HepG2 (cell line): ENCODE data around the gene BPIFA2. TPM values are rescaled to one million over a fixed set of nuclear protein-coding genes. Genes with fewer than 3 reads are reported as not detected.

ENCODE experiments used
- HIVEP1 ChIP-seq: sonication (generic); formaldehyde crosslinking; IDR thresholded peaks from 2 replicates; pipeline ENCODE4 v1.4.0; 2020; ENCODE audit warnings: mild to moderate bottlenecking, missing genetic modification reagents
- ISX ChIP-seq: sonication (generic); formaldehyde crosslinking; conservative IDR thresholded peaks from 2 replicates; pipeline ENCODE4 v1.5.0; 2020; ENCODE audit warnings: missing genetic modification reagents
- NFKBIZ ChIP-seq: IDR thresholded peaks from 2 replicates; pipeline ENCODE4 v1.6.1; 2018; ENCODE audit warnings: missing genetic modification reagents, missing compliant biosample characterization
- NPAS2 ChIP-seq: sonication (generic); formaldehyde crosslinking; IDR thresholded peaks from 2 replicates; pipeline ENCODE4 v1.8.0; 2022; ENCODE audit warnings: mild to moderate bottlenecking, missing genetic modification reagents, borderline replicate concordance
- TCF7L2 ChIP-seq: IDR thresholded peaks from 2 replicates; pipeline ENCODE4 v1.6.1; 2011; ENCODE audit warnings: mild to moderate bottlenecking, low read depth, low read length, moderate library complexity
- ZNF207 ChIP-seq: fragments of 450-650 bp; IDR thresholded peaks from 2 replicates; pipeline ENCODE4 v1.6.1; 2016; ENCODE audit warnings: antibody characterized with exemption, borderline replicate concordance
- ZNF615 ChIP-seq: sonication (generic); formaldehyde crosslinking; IDR thresholded peaks from 2 replicates; pipeline ENCODE4 v1.5.0; 2020; ENCODE audit warnings: mild to moderate bottlenecking, missing genetic modification reagents, borderline replicate concordance
- ZNF784 ChIP-seq: sonication (generic); formaldehyde crosslinking; IDR thresholded peaks from 2 replicates; pipeline ENCODE4 v1.5.1; 2020; ENCODE audit warnings: missing genetic modification reagents, mild to moderate bottlenecking, borderline replicate concordance
- ZSCAN29 ChIP-seq: sonication (generic); formaldehyde crosslinking; conservative IDR thresholded peaks from 2 replicates; pipeline ENCODE4 v1.4.0; 2020; ENCODE audit warnings: mild to moderate bottlenecking, missing genetic modification reagents
- ZSCAN9 ChIP-seq: IDR thresholded peaks from 2 replicates; pipeline ENCODE4 v1.6.1; 2016; ENCODE audit warnings: borderline replicate concordance
- polyA plus RNA-seq, 8 experiments: library from polyadenylated mRNA; depleted of rRNA in 3 of 8; stranded (reverse) in 7 of 8; unstranded in 1 of 8; fragments of >200 nt; fragmentation: Illumina TruSeq in 4 of 8; extraction: Trizol in 4 of 8; gene quantifications; 2 replicates each; pipeline versions ENCODE4 v1.2.1 to v1.2.3, GENCODE V29; 2011 to 2016; ENCODE audit warnings: low read depth in 4 of 8, missing spikeins in 1 of 8, mixed read lengths in 1 of 8; ENCODE audit not compliant: insufficient read depth in 1 of 8
- total RNA-seq, 5 experiments: library from RNA; depleted of rRNA; stranded (reverse); fragments of >200 nt; fragmentation: Illumina TruSeq; extraction: Trizol; gene quantifications; 2 replicates each; pipeline ENCODE4 v1.2.3, GENCODE V29; 2016; ENCODE audit warnings: low read depth in 1 of 5
- TF ChIP-seq, protein P1 (sequence below), 2 experiments: fragments of 450-650 bp in 1 of 2; sonication (generic) in 1 of 2; formaldehyde crosslinking in 1 of 2; IDR thresholded peaks; 2 replicates each; pipeline versions ENCODE4 v1.6.1 to v1.8.0; 2016 to 2022; ENCODE audit warnings: antibody characterized with exemption in 1 of 2, mild to moderate bottlenecking in 1 of 2, missing genetic modification reagents in 1 of 2
- TF ChIP-seq, protein P2 (sequence below): sonication (generic); formaldehyde crosslinking; IDR thresholded peaks from 2 replicates; pipeline ENCODE4 v1.4.0; 2020; ENCODE audit warnings: missing genetic modification reagents
- TF ChIP-seq, protein P3 (sequence below): sonication (generic); formaldehyde crosslinking; conservative IDR thresholded peaks from 2 replicates; pipeline ENCODE4 v1.4.0; 2020; ENCODE audit warnings: missing genetic modification reagents
- TF ChIP-seq, protein P4 (sequence below): sonication (generic); formaldehyde crosslinking; IDR thresholded peaks from 2 replicates; pipeline ENCODE4 v1.5.0; 2020; ENCODE audit warnings: missing genetic modification reagents

BPIFA2 gene
- total and polyA plus RNA-seq, 2 of the 13 experiments (the other 11 are each of a cell fraction or from before 2014, with no cell fraction given): not detected

- TF ChIP-seq NFKBIZ (CRISPR knock-in tag) (peak; percentile 98), ZNF784 (CRISPR knock-in tag) (peak; percentile 74; the same call in 1 of the 2 replicates), ZNF207 (no peak), NPAS2 (CRISPR knock-in tag) (no peak), ISX (peak; percentile 96), ZSCAN29 (CRISPR knock-in tag) (no peak), HIVEP1 (CRISPR knock-in tag) (0 out of 2 replicates have a peak, but pooled peaks have one; percentile 38), TCF7L2 (no peak), ZNF615 (peak; percentile 94), ZSCAN9 (CRISPR knock-in tag) (peak; percentile 100)
- TF ChIP-seq, protein P1, sequence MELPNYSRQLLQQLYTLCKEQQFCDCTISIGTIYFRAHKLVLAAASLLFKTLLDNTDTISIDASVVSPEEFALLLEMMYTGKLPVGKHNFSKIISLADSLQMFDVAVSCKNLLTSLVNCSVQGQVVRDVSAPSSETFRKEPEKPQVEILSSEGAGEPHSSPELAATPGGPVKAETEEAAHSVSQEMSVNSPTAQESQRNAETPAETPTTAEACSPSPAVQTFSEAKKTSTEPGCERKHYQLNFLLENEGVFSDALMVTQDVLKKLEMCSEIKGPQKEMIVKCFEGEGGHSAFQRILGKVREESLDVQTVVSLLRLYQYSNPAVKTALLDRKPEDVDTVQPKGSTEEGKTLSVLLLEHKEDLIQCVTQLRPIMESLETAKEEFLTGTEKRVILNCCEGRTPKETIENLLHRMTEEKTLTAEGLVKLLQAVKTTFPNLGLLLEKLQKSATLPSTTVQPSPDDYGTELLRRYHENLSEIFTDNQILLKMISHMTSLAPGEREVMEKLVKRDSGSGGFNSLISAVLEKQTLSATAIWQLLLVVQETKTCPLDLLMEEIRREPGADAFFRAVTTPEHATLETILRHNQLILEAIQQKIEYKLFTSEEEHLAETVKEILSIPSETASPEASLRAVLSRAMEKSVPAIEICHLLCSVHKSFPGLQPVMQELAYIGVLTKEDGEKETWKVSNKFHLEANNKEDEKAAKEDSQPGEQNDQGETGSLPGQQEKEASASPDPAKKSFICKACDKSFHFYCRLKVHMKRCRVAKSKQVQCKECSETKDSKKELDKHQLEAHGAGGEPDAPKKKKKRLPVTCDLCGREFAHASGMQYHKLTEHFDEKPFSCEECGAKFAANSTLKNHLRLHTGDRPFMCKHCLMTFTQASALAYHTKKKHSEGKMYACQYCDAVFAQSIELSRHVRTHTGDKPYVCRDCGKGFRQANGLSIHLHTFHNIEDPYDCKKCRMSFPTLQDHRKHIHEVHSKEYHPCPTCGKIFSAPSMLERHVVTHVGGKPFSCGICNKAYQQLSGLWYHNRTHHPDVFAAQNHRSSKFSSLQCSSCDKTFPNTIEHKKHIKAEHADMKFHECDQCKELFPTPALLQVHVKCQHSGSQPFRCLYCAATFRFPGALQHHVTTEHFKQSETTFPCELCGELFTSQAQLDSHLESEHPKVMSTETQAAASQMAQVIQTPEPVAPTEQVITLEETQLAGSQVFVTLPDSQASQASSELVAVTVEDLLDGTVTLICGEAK (IDR thresholded peaks at IDR 0.05): no peak
- TF ChIP-seq, protein P1 (CRISPR knock-in tag; IDR thresholded peaks at IDR 0.05): peak; percentile 80; the same call in 1 of the 2 replicates
- TF ChIP-seq, protein P2, sequence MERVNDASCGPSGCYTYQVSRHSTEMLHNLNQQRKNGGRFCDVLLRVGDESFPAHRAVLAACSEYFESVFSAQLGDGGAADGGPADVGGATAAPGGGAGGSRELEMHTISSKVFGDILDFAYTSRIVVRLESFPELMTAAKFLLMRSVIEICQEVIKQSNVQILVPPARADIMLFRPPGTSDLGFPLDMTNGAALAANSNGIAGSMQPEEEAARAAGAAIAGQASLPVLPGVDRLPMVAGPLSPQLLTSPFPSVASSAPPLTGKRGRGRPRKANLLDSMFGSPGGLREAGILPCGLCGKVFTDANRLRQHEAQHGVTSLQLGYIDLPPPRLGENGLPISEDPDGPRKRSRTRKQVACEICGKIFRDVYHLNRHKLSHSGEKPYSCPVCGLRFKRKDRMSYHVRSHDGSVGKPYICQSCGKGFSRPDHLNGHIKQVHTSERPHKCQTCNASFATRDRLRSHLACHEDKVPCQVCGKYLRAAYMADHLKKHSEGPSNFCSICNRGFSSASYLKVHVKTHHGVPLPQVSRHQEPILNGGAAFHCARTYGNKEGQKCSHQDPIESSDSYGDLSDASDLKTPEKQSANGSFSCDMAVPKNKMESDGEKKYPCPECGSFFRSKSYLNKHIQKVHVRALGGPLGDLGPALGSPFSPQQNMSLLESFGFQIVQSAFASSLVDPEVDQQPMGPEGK (CRISPR knock-in tag): peak; percentile 87
- TF ChIP-seq, protein P3, sequence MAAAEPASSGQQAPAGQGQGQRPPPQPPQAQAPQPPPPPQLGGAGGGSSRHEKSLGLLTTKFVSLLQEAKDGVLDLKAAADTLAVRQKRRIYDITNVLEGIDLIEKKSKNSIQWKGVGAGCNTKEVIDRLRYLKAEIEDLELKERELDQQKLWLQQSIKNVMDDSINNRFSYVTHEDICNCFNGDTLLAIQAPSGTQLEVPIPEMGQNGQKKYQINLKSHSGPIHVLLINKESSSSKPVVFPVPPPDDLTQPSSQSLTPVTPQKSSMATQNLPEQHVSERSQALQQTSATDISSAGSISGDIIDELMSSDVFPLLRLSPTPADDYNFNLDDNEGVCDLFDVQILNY (CRISPR knock-in tag): peak; percentile 87
- TF ChIP-seq, protein P4, sequence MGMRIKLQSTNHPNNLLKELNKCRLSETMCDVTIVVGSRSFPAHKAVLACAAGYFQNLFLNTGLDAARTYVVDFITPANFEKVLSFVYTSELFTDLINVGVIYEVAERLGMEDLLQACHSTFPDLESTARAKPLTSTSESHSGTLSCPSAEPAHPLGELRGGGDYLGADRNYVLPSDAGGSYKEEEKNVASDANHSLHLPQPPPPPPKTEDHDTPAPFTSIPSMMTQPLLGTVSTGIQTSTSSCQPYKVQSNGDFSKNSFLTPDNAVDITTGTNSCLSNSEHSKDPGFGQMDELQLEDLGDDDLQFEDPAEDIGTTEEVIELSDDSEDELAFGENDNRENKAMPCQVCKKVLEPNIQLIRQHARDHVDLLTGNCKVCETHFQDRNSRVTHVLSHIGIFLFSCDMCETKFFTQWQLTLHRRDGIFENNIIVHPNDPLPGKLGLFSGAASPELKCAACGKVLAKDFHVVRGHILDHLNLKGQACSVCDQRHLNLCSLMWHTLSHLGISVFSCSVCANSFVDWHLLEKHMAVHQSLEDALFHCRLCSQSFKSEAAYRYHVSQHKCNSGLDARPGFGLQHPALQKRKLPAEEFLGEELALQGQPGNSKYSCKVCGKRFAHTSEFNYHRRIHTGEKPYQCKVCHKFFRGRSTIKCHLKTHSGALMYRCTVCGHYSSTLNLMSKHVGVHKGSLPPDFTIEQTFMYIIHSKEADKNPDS (CRISPR knock-in tag): no peak; the same call in 1 of the 2 replicates
These were observed 41.8 kb downstream of the BPIFA2 start (continued) for GRCh38 chr20:33209789-33210188.
